HepG2 (cell line): Measurements from ENCODE around the gene ELL. TPM values are rescaled to one million over a fixed set of nuclear protein-coding genes. Genes with fewer than 3 reads are reported as not detected.

Experiments used
- ETV6 ChIP-seq: sonication (generic); formaldehyde crosslinking; conservative IDR thresholded peaks from 2 replicates; pipeline ENCODE4 v1.4.0; 2020; ENCODE audit warnings: missing genetic modification reagents
- HDAC2 ChIP-seq: sonication (generic); formaldehyde crosslinking; IDR thresholded peaks from 2 replicates; pipeline ENCODE4 v1.4.0; 2020; ENCODE audit warnings: missing genetic modification reagents
- HOXD1 ChIP-seq: sonication (generic); formaldehyde crosslinking; IDR thresholded peaks from 2 replicates; pipeline ENCODE4 v1.5.0; 2020; ENCODE audit warnings: missing genetic modification reagents
- JDP2 ChIP-seq: sonication (generic); formaldehyde crosslinking; IDR thresholded peaks from 2 replicates; pipeline ENCODE4 v1.8.1; 2022; ENCODE audit warnings: missing genetic modification reagents, borderline replicate concordance
- NFRKB ChIP-seq: fragments of 450-650 bp; IDR thresholded peaks from 2 replicates; pipeline ENCODE4 v1.6.1; 2017
- RNF2 ChIP-seq: fragments of 450-650 bp; conservative IDR thresholded peaks from 2 replicates; pipeline ENCODE4 v1.6.1; 2016; ENCODE audit warnings: low read depth
- SAP130 ChIP-seq: IDR thresholded peaks from 2 replicates; pipeline ENCODE4 v1.6.1; 2016; ENCODE audit warnings: low read depth
- ZNF343 ChIP-seq: sonication (generic); formaldehyde crosslinking; IDR thresholded peaks from 2 replicates; pipeline ENCODE4 v1.4.0; 2020; ENCODE audit warnings: mild to moderate bottlenecking, missing genetic modification reagents
- ZNF660 ChIP-seq: sonication (generic); formaldehyde crosslinking; IDR thresholded peaks from 2 replicates; pipeline ENCODE4 v1.5.1; 2020; ENCODE audit warnings: mild to moderate bottlenecking, low read depth, missing genetic modification reagents, borderline replicate concordance
- ZNF746 ChIP-seq: sonication (generic); formaldehyde crosslinking; IDR thresholded peaks from 2 replicates; pipeline ENCODE4 v1.8.0; 2022; ENCODE audit warnings: mild to moderate bottlenecking, missing genetic modification reagents
- ZNF761 ChIP-seq: sonication (generic); formaldehyde crosslinking; conservative IDR thresholded peaks from 2 replicates; pipeline ENCODE4 v1.4.0; 2020; ENCODE audit warnings: mild to moderate bottlenecking, missing genetic modification reagents
- polyA plus RNA-seq, 8 experiments: library from polyadenylated mRNA; depleted of rRNA in 3 of 8; stranded (reverse) in 7 of 8; unstranded in 1 of 8; fragments of >200 nt; fragmentation: Illumina TruSeq in 4 of 8; extraction: Trizol in 4 of 8; gene quantifications; 2 replicates each; pipeline versions ENCODE4 v1.2.1 to v1.2.3, GENCODE V29; 2011 to 2016; ENCODE audit warnings: low read depth in 4 of 8, missing spikeins in 1 of 8, mixed read lengths in 1 of 8; ENCODE audit not compliant: insufficient read depth in 1 of 8
- total RNA-seq, 5 experiments: library from RNA; depleted of rRNA; stranded (reverse); fragments of >200 nt; fragmentation: Illumina TruSeq; extraction: Trizol; gene quantifications; 2 replicates each; pipeline ENCODE4 v1.2.3, GENCODE V29; 2016; ENCODE audit warnings: low read depth in 1 of 5
- TF ChIP-seq, protein P1 (sequence below): sonication (generic); formaldehyde crosslinking; IDR thresholded peaks from 2 replicates; pipeline ENCODE4 v1.4.0; 2020; ENCODE audit warnings: mild to moderate bottlenecking, missing genetic modification reagents
- TF ChIP-seq, protein P2 (sequence below): sonication (generic); formaldehyde crosslinking; IDR thresholded peaks from 2 replicates; pipeline ENCODE4 v1.4.0; 2020; ENCODE audit warnings: missing genetic modification reagents, borderline replicate concordance
- TF ChIP-seq, protein P3 (sequence below): sonication (generic); formaldehyde crosslinking; IDR thresholded peaks from 2 replicates; pipeline ENCODE4 v1.4.0; 2020; ENCODE audit warnings: missing genetic modification reagents
- TF ChIP-seq, protein P4 (sequence below): sonication (generic); formaldehyde crosslinking; IDR thresholded peaks from 2 replicates; pipeline ENCODE4 v1.5.0; 2020; ENCODE audit warnings: mild to moderate bottlenecking, missing genetic modification reagents
- TF ChIP-seq, protein P5 (sequence below): sonication (generic); formaldehyde crosslinking; IDR thresholded peaks from 2 replicates; pipeline ENCODE4 v1.5.1; 2020; ENCODE audit warnings: missing genetic modification reagents, mild to moderate bottlenecking, borderline replicate concordance

The ELL gene
- total and polyA plus RNA-seq, 2 of the 13 experiments (the other 11 are each of a cell fraction or from before 2014, with no cell fraction given) = 3.7 to 5.4 TPM

DNA sequence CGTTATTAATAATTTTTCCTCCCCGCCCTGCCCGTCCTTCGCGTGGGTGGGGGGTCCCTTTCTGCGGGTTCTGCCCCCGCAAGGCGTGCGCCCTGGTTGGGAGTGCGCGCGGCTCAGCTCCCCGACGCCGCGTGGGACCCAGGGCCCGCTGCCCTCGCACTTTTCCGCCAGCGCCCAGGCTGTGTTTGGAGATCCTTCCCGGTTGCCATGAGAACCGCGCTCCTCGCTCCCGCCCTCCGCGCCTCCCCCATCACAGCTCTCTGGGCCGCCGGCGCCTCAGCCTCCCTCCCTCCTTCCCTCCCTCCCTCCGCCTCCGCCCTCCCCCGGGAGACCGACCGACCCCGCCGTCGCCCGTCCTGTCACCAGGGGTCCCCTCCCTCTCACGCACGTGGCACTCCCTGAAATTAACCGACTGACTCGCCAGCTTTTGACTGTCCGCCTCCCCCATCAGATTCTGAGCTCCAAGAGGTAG lies 105.1 kb downstream of the ELL start (continued):
- TF ChIP-seq, protein P1, sequence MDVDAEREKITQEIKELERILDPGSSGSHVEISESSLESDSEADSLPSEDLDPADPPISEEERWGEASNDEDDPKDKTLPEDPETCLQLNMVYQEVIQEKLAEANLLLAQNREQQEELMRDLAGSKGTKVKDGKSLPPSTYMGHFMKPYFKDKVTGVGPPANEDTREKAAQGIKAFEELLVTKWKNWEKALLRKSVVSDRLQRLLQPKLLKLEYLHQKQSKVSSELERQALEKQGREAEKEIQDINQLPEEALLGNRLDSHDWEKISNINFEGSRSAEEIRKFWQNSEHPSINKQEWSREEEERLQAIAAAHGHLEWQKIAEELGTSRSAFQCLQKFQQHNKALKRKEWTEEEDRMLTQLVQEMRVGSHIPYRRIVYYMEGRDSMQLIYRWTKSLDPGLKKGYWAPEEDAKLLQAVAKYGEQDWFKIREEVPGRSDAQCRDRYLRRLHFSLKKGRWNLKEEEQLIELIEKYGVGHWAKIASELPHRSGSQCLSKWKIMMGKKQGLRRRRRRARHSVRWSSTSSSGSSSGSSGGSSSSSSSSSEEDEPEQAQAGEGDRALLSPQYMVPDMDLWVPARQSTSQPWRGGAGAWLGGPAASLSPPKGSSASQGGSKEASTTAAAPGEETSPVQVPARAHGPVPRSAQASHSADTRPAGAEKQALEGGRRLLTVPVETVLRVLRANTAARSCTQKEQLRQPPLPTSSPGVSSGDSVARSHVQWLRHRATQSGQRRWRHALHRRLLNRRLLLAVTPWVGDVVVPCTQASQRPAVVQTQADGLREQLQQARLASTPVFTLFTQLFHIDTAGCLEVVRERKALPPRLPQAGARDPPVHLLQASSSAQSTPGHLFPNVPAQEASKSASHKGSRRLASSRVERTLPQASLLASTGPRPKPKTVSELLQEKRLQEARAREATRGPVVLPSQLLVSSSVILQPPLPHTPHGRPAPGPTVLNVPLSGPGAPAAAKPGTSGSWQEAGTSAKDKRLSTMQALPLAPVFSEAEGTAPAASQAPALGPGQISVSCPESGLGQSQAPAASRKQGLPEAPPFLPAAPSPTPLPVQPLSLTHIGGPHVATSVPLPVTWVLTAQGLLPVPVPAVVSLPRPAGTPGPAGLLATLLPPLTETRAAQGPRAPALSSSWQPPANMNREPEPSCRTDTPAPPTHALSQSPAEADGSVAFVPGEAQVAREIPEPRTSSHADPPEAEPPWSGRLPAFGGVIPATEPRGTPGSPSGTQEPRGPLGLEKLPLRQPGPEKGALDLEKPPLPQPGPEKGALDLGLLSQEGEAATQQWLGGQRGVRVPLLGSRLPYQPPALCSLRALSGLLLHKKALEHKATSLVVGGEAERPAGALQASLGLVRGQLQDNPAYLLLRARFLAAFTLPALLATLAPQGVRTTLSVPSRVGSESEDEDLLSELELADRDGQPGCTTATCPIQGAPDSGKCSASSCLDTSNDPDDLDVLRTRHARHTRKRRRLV (CRISPR knock-in tag) = peak; percentile 35; the same call in 1 of the 2 replicates
- TF ChIP-seq SAP130 (CRISPR knock-in tag) (peak; percentile 44), HDAC2 (CRISPR knock-in tag) (peak; percentile 58; the same call in 1 of the 2 replicates), NFRKB (no peak), RNF2 (no peak), JDP2 (CRISPR knock-in tag) (no peak), ZNF761 (CRISPR knock-in tag) (no peak), HOXD1 (CRISPR knock-in tag) (no peak), ZNF660 (no peak), ZNF746 (peak; percentile 98), ETV6 (CRISPR knock-in tag) (no peak), ZNF343 (no peak)
- TF ChIP-seq, protein P2, sequence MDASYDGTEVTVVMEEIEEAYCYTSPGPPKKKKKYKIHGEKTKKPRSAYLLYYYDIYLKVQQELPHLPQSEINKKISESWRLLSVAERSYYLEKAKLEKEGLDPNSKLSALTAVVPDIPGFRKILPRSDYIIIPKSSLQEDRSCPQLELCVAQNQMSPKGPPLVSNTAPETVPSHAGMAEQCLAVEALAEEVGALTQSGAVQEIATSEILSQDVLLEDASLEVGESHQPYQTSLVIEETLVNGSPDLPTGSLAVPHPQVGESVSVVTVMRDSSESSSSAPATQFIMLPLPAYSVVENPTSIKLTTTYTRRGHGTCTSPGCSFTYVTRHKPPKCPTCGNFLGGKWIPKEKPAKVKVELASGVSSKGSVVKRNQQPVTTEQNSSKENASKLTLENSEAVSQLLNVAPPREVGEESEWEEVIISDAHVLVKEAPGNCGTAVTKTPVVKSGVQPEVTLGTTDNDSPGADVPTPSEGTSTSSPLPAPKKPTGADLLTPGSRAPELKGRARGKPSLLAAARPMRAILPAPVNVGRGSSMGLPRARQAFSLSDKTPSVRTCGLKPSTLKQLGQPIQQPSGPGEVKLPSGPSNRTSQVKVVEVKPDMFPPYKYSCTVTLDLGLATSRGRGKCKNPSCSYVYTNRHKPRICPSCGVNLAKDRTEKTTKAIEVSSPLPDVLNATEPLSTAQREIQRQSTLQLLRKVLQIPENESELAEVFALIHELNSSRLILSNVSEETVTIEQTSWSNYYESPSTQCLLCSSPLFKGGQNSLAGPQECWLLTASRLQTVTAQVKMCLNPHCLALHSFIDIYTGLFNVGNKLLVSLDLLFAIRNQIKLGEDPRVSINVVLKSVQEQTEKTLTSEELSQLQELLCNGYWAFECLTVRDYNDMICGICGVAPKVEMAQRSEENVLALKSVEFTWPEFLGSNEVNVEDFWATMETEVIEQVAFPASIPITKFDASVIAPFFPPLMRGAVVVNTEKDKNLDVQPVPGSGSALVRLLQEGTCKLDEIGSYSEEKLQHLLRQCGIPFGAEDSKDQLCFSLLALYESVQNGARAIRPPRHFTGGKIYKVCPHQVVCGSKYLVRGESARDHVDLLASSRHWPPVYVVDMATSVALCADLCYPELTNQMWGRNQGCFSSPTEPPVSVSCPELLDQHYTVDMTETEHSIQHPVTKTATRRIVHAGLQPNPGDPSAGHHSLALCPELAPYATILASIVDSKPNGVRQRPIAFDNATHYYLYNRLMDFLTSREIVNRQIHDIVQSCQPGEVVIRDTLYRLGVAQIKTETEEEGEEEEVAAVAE (CRISPR knock-in tag) = no peak
- TF ChIP-seq, protein P3, sequence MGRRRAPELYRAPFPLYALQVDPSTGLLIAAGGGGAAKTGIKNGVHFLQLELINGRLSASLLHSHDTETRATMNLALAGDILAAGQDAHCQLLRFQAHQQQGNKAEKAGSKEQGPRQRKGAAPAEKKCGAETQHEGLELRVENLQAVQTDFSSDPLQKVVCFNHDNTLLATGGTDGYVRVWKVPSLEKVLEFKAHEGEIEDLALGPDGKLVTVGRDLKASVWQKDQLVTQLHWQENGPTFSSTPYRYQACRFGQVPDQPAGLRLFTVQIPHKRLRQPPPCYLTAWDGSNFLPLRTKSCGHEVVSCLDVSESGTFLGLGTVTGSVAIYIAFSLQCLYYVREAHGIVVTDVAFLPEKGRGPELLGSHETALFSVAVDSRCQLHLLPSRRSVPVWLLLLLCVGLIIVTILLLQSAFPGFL (CRISPR knock-in tag) = no peak
- TF ChIP-seq, protein P4, sequence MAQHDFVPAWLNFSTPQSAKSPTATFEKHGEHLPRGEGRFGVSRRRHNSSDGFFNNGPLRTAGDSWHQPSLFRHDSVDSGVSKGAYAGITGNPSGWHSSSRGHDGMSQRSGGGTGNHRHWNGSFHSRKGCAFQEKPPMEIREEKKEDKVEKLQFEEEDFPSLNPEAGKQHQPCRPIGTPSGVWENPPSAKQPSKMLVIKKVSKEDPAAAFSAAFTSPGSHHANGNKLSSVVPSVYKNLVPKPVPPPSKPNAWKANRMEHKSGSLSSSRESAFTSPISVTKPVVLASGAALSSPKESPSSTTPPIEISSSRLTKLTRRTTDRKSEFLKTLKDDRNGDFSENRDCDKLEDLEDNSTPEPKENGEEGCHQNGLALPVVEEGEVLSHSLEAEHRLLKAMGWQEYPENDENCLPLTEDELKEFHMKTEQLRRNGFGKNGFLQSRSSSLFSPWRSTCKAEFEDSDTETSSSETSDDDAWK = no peak
- TF ChIP-seq, protein P5, sequence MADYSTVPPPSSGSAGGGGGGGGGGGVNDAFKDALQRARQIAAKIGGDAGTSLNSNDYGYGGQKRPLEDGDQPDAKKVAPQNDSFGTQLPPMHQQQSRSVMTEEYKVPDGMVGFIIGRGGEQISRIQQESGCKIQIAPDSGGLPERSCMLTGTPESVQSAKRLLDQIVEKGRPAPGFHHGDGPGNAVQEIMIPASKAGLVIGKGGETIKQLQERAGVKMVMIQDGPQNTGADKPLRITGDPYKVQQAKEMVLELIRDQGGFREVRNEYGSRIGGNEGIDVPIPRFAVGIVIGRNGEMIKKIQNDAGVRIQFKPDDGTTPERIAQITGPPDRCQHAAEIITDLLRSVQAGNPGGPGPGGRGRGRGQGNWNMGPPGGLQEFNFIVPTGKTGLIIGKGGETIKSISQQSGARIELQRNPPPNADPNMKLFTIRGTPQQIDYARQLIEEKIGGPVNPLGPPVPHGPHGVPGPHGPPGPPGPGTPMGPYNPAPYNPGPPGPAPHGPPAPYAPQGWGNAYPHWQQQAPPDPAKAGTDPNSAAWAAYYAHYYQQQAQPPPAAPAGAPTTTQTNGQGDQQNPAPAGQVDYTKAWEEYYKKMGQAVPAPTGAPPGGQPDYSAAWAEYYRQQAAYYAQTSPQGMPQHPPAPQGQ (CRISPR knock-in tag) = no peak
